COLO829 (cell line): ENCODE data around the gene OAF.
"Not testable (repeated sequence)": the region's sequence is repeated elsewhere in the genome, so short reads cannot be mapped to it uniquely, and the experiment has no call there.

Experiments
- DNase-seq: peaks from one replicate; pipeline ENCODE4 v3.0.0; 2012; ENCODE audit warnings: low spot score

The OAF gene

GRCh38 chr11:120273432-120273831 lies 62.6 kb downstream of the OAF start:
- DNase-seq, result no peak

GRCh38 chr11:120273956-120274355 lies 63.1 kb downstream of the OAF start:
- not testable (repeated sequence) for DNase-seq

- no peak for DNase-seq
Measured at GRCh38 chr11:120279502-120279901, 68.7 kb downstream of the OAF start.
